ENCODE results near the gene DGAT2. TPM values are rescaled to one million over a fixed set of nuclear protein-coding genes. Genes with fewer than 3 reads are reported as not detected.

Gene DGAT2
- total RNA-seq, 1 experiment from 2014 or later = 3.9 TPM

GRCh38 chr11:75834728-75835127, 66.2 kb downstream of the DGAT2 start:
- no peak for DNase-seq (ENCODE audit: low read depth, low spot score)
- in situ Hi-C loops (cut with HindIII; ENCODE audit: low pct_unique_long_range_greater_than_20kb, low sequenced_read_pairs) = no loop called here

DNA sequence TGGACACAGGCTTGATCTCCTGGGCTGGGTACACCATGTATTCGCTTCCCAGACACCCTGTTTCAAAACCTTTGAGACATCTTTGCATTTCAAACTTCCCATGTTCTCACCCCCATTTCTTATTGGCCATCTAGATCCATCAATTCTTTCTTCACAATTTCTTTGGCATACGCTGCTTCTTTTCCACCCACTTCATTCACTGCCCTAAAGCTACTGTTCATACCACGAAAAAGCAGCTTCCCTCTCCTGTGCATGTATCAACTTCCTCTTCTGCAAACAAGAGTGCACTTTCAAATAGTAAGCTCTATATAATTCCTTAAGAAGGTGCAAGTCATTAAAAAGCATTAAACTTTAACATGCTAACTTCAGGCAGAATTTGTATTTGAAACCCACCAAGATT, 67.8 kb downstream of the DGAT2 start:
- no peak for DNase-seq (ENCODE audit: low read depth, low spot score)
- in situ Hi-C loops (cut with HindIII; ENCODE audit: low pct_unique_long_range_greater_than_20kb, low sequenced_read_pairs) = no loop called here

DNA sequence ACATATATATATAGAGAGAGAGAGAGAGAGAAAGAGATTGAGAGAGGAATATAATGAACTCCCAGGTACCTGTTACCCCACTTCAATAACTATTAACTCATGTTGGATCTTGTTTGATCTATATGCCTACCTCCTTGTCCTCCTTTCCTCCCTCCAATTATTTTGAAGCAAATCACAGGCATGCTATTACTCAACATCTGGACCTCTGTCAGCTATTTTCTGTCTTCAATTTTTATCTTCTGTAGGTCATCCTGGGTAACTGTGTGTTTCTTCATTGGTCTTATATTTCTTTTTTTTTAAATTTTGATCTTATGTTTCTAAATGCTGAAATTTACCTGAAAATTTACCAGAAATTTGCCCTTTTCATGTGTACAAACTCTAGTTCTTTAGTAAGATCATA, 71.3 kb downstream of the DGAT2 start:
- in situ Hi-C loops (cut with HindIII; ENCODE audit: low pct_unique_long_range_greater_than_20kb, low sequenced_read_pairs) = no loop called here

DNA sequence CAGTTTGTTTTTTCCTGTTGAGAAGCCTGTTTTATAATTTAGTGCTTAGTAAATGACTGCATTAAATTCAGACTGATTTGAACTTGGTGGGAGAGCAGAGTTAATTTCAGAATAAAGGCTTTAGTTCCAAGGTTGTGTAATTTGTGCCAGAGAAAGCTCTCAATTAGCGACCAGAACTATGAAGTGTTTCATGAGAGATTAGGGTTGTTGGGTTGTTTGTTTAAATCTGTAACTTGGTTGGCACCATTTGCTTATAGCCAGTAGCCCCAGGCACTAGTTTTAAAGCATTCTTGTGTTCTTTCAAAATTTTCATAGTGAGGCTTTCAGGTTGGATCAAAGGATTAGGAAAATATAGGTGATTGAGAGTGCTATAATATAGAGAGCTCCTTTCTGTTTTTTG, 71.9 kb downstream of the DGAT2 start:
- in situ Hi-C loops (cut with HindIII; ENCODE audit: low pct_unique_long_range_greater_than_20kb, low sequenced_read_pairs) = no loop called here
- no peak for DNase-seq (ENCODE audit: low read depth, low spot score)

More for the DNA sequence above, 71.3 kb downstream of the DGAT2 start:
- DNase-seq (ENCODE audit: low read depth, low spot score) = no peak

GRCh38 chr11:75841739-75842138, 73.2 kb downstream of the DGAT2 start:
- no peak for DNase-seq (ENCODE audit: low read depth, low spot score)
- in situ Hi-C loops (cut with HindIII; ENCODE audit: low pct_unique_long_range_greater_than_20kb, low sequenced_read_pairs) = no loop called here

DNA sequence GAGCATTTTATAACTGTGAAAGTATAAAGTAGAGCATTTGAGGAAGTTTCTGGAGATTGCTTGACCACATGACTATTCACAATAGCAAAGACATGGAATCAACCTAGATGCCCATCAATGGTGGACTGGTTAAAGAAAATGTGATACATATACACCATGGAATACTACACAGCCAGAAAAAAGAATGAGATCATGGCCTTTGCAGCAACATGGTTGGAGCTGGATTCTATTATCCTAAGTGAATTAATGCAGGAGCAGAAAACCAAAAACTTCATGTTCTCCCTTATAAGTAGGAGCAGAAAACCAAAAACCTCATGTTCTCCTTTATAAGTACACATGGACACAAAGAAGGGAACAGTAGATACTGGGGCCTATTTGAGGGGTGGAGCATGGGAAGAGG, 76.7 kb downstream of the DGAT2 start:
- in situ Hi-C loops (cut with HindIII; ENCODE audit: low pct_unique_long_range_greater_than_20kb, low sequenced_read_pairs) = no loop called here
- no peak for DNase-seq (ENCODE audit: low read depth, low spot score)

DNA sequence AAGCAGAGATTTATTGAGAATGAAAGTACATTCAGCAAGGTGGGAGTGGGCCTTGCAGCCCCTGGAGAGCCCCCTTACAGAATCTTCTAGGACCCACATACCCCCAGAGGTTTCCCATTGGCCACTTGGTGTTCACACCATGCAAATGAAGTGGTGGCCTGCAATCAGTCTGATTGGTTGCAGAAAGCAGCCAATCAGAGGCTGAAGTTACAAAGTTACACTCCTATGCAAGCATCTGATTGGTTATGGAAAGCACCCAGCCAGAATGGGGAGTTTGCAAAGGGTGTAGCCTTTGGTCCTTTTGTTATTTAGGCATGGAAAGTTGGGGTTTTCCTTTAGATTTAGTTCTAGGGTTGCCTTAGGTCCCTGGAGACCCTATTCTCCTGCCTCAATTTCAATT, 81.3 kb downstream of the DGAT2 start:
- in situ Hi-C loops (cut with HindIII; ENCODE audit: low pct_unique_long_range_greater_than_20kb, low sequenced_read_pairs) = no loop called here
- DNase-seq (ENCODE audit: low read depth, low spot score) = peak; percentile 9

- in situ Hi-C loops (cut with HindIII; ENCODE audit: low pct_unique_long_range_greater_than_20kb, low sequenced_read_pairs) = no loop called here
- DNase-seq (ENCODE audit: low read depth, low spot score) = no peak
These were observed 82.2 kb downstream of the DGAT2 start for GRCh38 chr11:75850787-75851186.

Small RNA genes within 50 kb of the gene (small RNA-seq; reads per million reads assigned to genes)
- gene RF00019 (0 reads per million in 2 experiments), gene RN7SL786P (0 to 0.05 reads per million in 2 experiments)

Other genes with a start within 250 kb of the DGAT2 start
- gene GDPD5, start 242.8 kb upstream of the DGAT2 start, total RNA-seq (2014; rRNA removed; shearing (Covaris generic)) = 107 and 109 TPM in 2 replicates
- 21.5 and 21.6 TPM in 2 replicates for gene SERPINH1, start 206.5 kb upstream of the DGAT2 start, total RNA-seq (2014; rRNA removed; shearing (Covaris generic))
- 0.08 TPM in 1 of 2 replicates, not detected in the other for gene MAP6, start 99.7 kb upstream of the DGAT2 start, total RNA-seq (2014; rRNA removed; shearing (Covaris generic))
- gene MOGAT2, start 50.9 kb upstream of the DGAT2 start, total RNA-seq (2014; rRNA removed; shearing (Covaris generic)) = not detected in 2 replicates
- gene UVRAG, start 46.4 kb downstream of the DGAT2 start, total RNA-seq (2014; rRNA removed; shearing (Covaris generic)) = 18.3 and 19.2 TPM in 2 replicates

Data from SK-MEL-5 (cell line).